ENCODE data around the gene MVD.

MVD gene

GRCh38 chr16:88624481-88624880 lies 38.4 kb downstream of the MVD start:
- H3K9me3 Mint-ChIP-seq, result no peaks in the 10 kb centered on the region
- ATAC-seq, result no peak

GRCh38 chr16:88623858-88624257 lies 39.0 kb downstream of the MVD start:
- ATAC-seq, result no peak
- Mint-ChIP-seq H3K27me3 (no peaks in the 10 kb centered on the region), H3K4me1 (peaks cover 3% of the 10 kb centered on the region), H3K27ac (peak overlapping the region; percentile 46), H3K4me3 (no peak overlapping the region), H3K9me3 (no peaks in the 10 kb centered on the region), H3K36me3 (peaks cover 60% of the 10 kb centered on the region)

More at GRCh38 chr16:88624481-88624880, 38.4 kb downstream of the MVD start:
- H3K4me1 Mint-ChIP-seq, result no peaks in the 10 kb centered on the region
- H3K4me3 Mint-ChIP-seq, result no peak overlapping the region
- no peak overlapping the region for H3K27ac Mint-ChIP-seq
- H3K36me3 Mint-ChIP-seq, result peaks cover 56% of the 10 kb centered on the region
- no peaks in the 10 kb centered on the region for H3K27me3 Mint-ChIP-seq

- Mint-ChIP-seq H3K27ac (no peak overlapping the region), H3K9me3 (no peaks in the 10 kb centered on the region), H3K27me3 (no peaks in the 10 kb centered on the region), H3K36me3 (peaks cover 62% of the 10 kb centered on the region), H3K4me1 (peaks cover 13% of the 10 kb centered on the region), H3K4me3 (no peak overlapping the region)
- no peak for ATAC-seq
Measured at GRCh38 chr16:88622866-88623265, 40.0 kb downstream of the MVD start.

- peaks cover 55% of the 10 kb centered on the region for H3K36me3 Mint-ChIP-seq
- no peak overlapping the region for H3K27ac Mint-ChIP-seq
- H3K4me1 Mint-ChIP-seq, result peaks cover 16% of the 10 kb centered on the region
- no peaks in the 10 kb centered on the region for H3K9me3 Mint-ChIP-seq
- no peak overlapping the region for H3K4me3 Mint-ChIP-seq
- no peak for ATAC-seq
- no peaks in the 10 kb centered on the region for H3K27me3 Mint-ChIP-seq
Measured at GRCh38 chr16:88622125-88622524, 40.8 kb downstream of the MVD start.

GRCh38 chr16:88619859-88620815 lies 42.8 kb downstream of the MVD start:
- Mint-ChIP-seq H3K9me3 (no peaks in the 10 kb centered on the region), H3K4me3 (no peak overlapping the region), H3K27ac (no peak overlapping the region), H3K36me3 (peaks cover 47% of the 10 kb centered on the region), H3K27me3 (no peaks in the 10 kb centered on the region), H3K4me1 (peaks cover 19% of the 10 kb centered on the region)
- no peak for ATAC-seq

GRCh38 chr16:88618956-88619667 lies 43.8 kb downstream of the MVD start:
- Mint-ChIP-seq H3K9me3 (no peaks in the 10 kb centered on the region), H3K27ac (no peak overlapping the region), H3K4me3 (no peak overlapping the region), H3K4me1 (peaks cover 26% of the 10 kb centered on the region), H3K36me3 (peaks cover 51% of the 10 kb centered on the region), H3K27me3 (no peaks in the 10 kb centered on the region)
- ATAC-seq, result no peak

- H3K4me3 Mint-ChIP-seq, result no peak overlapping the region
- H3K27me3 Mint-ChIP-seq, result no peaks in the 10 kb centered on the region
- ATAC-seq, result no peak
- peaks cover 26% of the 10 kb centered on the region for H3K4me1 Mint-ChIP-seq
- H3K27ac Mint-ChIP-seq, result peak overlapping the region; percentile 61
- H3K36me3 Mint-ChIP-seq, result peaks cover 51% of the 10 kb centered on the region
- H3K9me3 Mint-ChIP-seq, result no peaks in the 10 kb centered on the region
Measured at GRCh38 chr16:88618182-88618955, 44.5 kb downstream of the MVD start.

- H3K4me1 Mint-ChIP-seq, result peaks cover 26% of the 10 kb centered on the region
- peaks cover 47% of the 10 kb centered on the region for H3K36me3 Mint-ChIP-seq
- no peak for ATAC-seq
- no peaks in the 10 kb centered on the region for H3K9me3 Mint-ChIP-seq
- no peak overlapping the region for H3K4me3 Mint-ChIP-seq
- no peak overlapping the region for H3K27ac Mint-ChIP-seq
- no peaks in the 10 kb centered on the region for H3K27me3 Mint-ChIP-seq
Measured at GRCh38 chr16:88617268-88618031, 45.4 kb downstream of the MVD start.

- ATAC-seq, result no peak
- Mint-ChIP-seq H3K27ac (no peak overlapping the region), H3K4me1 (peaks cover 26% of the 10 kb centered on the region), H3K36me3 (peaks cover 40% of the 10 kb centered on the region), H3K4me3 (no peak overlapping the region), H3K27me3 (no peaks in the 10 kb centered on the region), H3K9me3 (no peaks in the 10 kb centered on the region)
Measured at GRCh38 chr16:88616736-88617135, 46.2 kb downstream of the MVD start.

GRCh38 chr16:88616320-88616719 lies 46.6 kb downstream of the MVD start:
- Mint-ChIP-seq H3K4me1 (peaks cover 26% of the 10 kb centered on the region), H3K36me3 (peaks cover 40% of the 10 kb centered on the region), H3K27ac (no peak overlapping the region)

GRCh38 chr16:88614818-88615580 lies 47.9 kb downstream of the MVD start:
- no peaks in the 10 kb centered on the region for H3K9me3 Mint-ChIP-seq
- peaks cover 53% of the 10 kb centered on the region for H3K36me3 Mint-ChIP-seq
- H3K27me3 Mint-ChIP-seq, result no peaks in the 10 kb centered on the region
- H3K4me1 Mint-ChIP-seq, result peaks cover 26% of the 10 kb centered on the region
- ATAC-seq, result no peak
- no peak overlapping the region for H3K4me3 Mint-ChIP-seq
- peak overlapping the region; percentile 46 for H3K27ac Mint-ChIP-seq

More at GRCh38 chr16:88616320-88616719, 46.6 kb downstream of the MVD start:
- no peaks in the 10 kb centered on the region for H3K27me3 Mint-ChIP-seq
- no peaks in the 10 kb centered on the region for H3K9me3 Mint-ChIP-seq
- no peak overlapping the region for H3K4me3 Mint-ChIP-seq
- ATAC-seq, result no peak

GRCh38 chr16:88613911-88614817 lies 48.7 kb downstream of the MVD start:
- H3K27ac Mint-ChIP-seq, result no peak overlapping the region
- H3K4me1 Mint-ChIP-seq, result peaks cover 26% of the 10 kb centered on the region
- ATAC-seq, result no peak
- H3K9me3 Mint-ChIP-seq, result no peaks in the 10 kb centered on the region
- H3K4me3 Mint-ChIP-seq, result no peak overlapping the region
- H3K36me3 Mint-ChIP-seq, result peaks cover 56% of the 10 kb centered on the region
- no peaks in the 10 kb centered on the region for H3K27me3 Mint-ChIP-seq

GRCh38 chr16:88613293-88613692 lies 49.6 kb downstream of the MVD start:
- Mint-ChIP-seq H3K27me3 (no peaks in the 10 kb centered on the region), H3K27ac (no peak overlapping the region), H3K9me3 (no peaks in the 10 kb centered on the region), H3K4me3 (no peak overlapping the region), H3K4me1 (peaks cover 23% of the 10 kb centered on the region), H3K36me3 (peaks cover 50% of the 10 kb centered on the region)
- ATAC-seq, result no peak

All from stimulated activated memory B cell treated with anti-CD40 and anti-IgM and Interleukin-4, amounts not matched to agents 10 μg/mL and 1 μg/mL and 100 μg/mL, for 72 hours (primary cell).